WI38 (cell line): ENCODE results near the gene ATG5.
"Not testable (repeated sequence)": the region's sequence is repeated elsewhere in the genome, so short reads cannot be mapped to it uniquely, and the experiment has no call there.

ENCODE experiments used
- H3K4me3 ChIP-seq: 2 replicates; pipeline ENCODE4 v1.5.1; 2011; ENCODE audit warnings: low read depth, mild to moderate bottlenecking, control low read depth, low read length
- CTCF ChIP-seq: IDR thresholded peaks from 2 replicates; pipeline ENCODE4 v1.5.1; 2012; ENCODE audit warnings: low read depth, mild to moderate bottlenecking, control low read depth, low read length

The ATG5 gene

GRCh38 chr6:106156413-106156812 lies 169.1 kb downstream of the ATG5 start:
- no peak overlapping the region for H3K4me3 ChIP-seq
- TF ChIP-seq CTCF = no peak

GRCh38 chr6:106155219-106155830 lies 170.2 kb downstream of the ATG5 start:
- H3K4me3 ChIP-seq = no peak overlapping the region
- no peak for TF ChIP-seq CTCF

GRCh38 chr6:106154326-106154725 lies 171.2 kb downstream of the ATG5 start:
- H3K4me3 ChIP-seq = no peak overlapping the region
- no peak for TF ChIP-seq CTCF

- no peak overlapping the region for H3K4me3 ChIP-seq
- TF ChIP-seq CTCF = no peak
These were observed 172.6 kb downstream of the ATG5 start for GRCh38 chr6:106152952-106153351.

DNA sequence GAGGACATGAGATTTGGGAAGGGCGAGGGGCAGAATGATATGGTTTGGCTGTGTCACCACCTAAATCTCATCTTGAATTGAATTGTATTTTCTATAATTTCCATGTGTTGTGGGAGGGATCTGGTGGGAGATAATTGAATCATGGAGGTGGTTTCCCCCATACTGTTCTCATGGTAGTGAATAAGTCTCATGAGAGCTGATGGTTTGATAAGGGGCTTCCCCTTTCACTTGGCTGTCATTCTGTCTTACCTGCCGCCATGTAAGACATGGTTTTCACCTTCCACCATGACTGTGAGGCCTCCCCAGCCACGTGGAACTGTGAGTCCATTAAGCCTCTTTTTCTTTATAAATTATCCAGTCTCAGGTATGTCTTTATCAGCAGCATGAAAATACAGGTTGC lies 173.1 kb downstream of the ATG5 start:
- not testable (repeated sequence) for H3K4me3 ChIP-seq

DNA sequence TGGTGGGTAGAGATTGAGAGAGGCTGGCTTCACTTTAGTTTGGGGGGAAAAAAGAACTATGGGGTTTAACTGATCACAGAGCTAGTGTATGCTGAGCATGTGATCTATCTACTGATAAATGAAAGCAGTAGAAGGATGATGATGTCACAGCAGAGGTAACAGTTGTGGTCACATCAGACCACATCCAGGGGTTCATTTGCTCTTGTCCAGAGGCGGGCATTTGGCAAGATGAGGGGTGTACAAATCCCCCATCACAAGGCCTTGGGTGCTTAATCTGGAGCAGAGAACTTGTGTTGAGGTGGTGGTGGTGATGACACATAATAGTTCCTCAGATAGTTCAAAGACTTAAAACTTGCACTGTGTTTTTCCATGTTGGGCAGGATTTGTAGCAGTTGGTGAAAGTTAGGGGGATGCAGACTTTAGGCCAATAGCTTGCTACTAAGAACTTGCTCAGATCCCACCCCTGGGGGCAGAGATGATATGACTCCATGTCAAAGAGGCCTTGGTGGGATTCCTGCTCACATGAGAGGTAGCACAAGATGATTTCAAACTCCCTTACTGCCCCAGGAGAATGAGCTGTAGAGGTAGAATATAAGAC lies 176.0 kb downstream of the ATG5 start:
- TF ChIP-seq CTCF = no peak
- H3K4me3 ChIP-seq = no peak overlapping the region

DNA sequence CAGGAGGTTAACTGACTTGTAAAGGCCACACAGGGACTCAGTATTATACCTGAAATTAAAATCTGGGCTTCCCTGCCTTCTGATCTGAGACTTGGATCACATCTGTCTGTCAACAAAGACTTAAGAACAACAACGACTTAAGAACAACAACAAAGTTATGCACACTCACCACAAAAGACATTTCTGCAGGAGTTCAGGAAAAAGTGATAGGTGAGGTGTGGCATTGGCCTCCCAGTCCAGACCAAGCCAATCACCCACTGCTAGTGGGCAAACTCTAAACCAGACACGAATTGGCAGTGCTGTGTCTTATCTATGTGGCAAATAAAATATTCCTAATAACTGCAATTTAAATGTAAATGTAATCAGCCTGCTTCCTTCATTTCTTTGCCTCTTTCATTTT lies 178.1 kb downstream of the ATG5 start:
- no peak overlapping the region for H3K4me3 ChIP-seq
- TF ChIP-seq CTCF = no peak

- H3K4me3 ChIP-seq = no peak overlapping the region
- no peak for TF ChIP-seq CTCF
These were observed 178.7 kb downstream of the ATG5 start for GRCh38 chr6:106146852-106147351.
